A673 (cell line): ENCODE results near the gene HIGD1C. TPM values are rescaled to one million over a fixed set of nuclear protein-coding genes. Genes with fewer than 3 reads are reported as not detected.

Experiments used
- BruUV-seq: library from RNA; stranded (reverse); fragments of 400-500 nt; replicated peaks from 2 replicates; lab custom pipeline; 2021; lab: Mats Ljungman, UMichigan
- CTCF ChIA-PET: fragments of 300-600 bp; sonication (Branson Sonifier 250); formaldehyde crosslinking; loops from one replicate; lab custom pipeline; 2022; ENCODE audit warnings: antibody characterized with exemption; lab: Charles Lee
- POLR2A ChIA-PET: fragments of 300-600 bp; sonication (Branson Sonifier 250); formaldehyde crosslinking; loops from one replicate; lab custom pipeline; 2022; ENCODE audit warnings: antibody characterized with exemption; ENCODE audit not compliant: low non-redundant PET; lab: Charles Lee
- DNase-seq: peaks from one replicate; pipeline ENCODE4 v3.0.0-alpha.2; 2015; ENCODE audit warnings: low spot score
- H3K27ac ChIP-seq: fragments of 200-600 bp; sonication (generic); 2 replicates; pipeline ENCODE4 v1.5.1; 2016; ENCODE audit warnings: mixed run types, low read depth, mild to moderate bottlenecking, mixed read lengths, antibody characterized with exemption, low read length; ENCODE audit not compliant: poor library complexity, severe bottlenecking
- H3K27me3 ChIP-seq: fragments of 200-600 bp; sonication (generic); replicated peaks from 2 replicates; pipeline ENCODE4 v1.6.1; 2017; ENCODE audit warnings: mixed run types, low read depth, mild to moderate bottlenecking, mixed read lengths, antibody characterized with exemption, low read length; ENCODE audit not compliant: insufficient read depth, poor library complexity
- H3K36me3 ChIP-seq: fragments of 200-600 bp; sonication (generic); 2 replicates; pipeline ENCODE4 v1.6.1; 2016; ENCODE audit warnings: mixed run types, mild to moderate bottlenecking, mixed read lengths, antibody characterized with exemption, low read length; ENCODE audit not compliant: insufficient read depth, poor library complexity, severe bottlenecking
- H3K4me1 ChIP-seq: fragments of 200-600 bp; sonication (generic); 2 replicates; pipeline ENCODE4 v1.6.1; 2017; ENCODE audit warnings: mixed run types, mild to moderate bottlenecking, mixed read lengths, antibody characterized with exemption, low read length; ENCODE audit not compliant: insufficient read depth, poor library complexity, severe bottlenecking
- H3K4me3 ChIP-seq: fragments of 200-600 bp; sonication (generic); 2 replicates; pipeline ENCODE4 v1.5.1; 2016; ENCODE audit warnings: low read depth, mixed run types, mild to moderate bottlenecking, mixed read lengths, low read length; ENCODE audit not compliant: poor library complexity, severe bottlenecking
- H3K9me3 ChIP-seq: fragments of 200-600 bp; sonication (generic); 2 replicates; pipeline ENCODE4 v1.6.1; 2016; ENCODE audit warnings: mixed run types, low read depth, mild to moderate bottlenecking, mixed read lengths, antibody characterized with exemption, low read length; ENCODE audit not compliant: poor library complexity, severe bottlenecking
- CTCF ChIP-seq: fragments of 300-800, 200-600 bp; sonication (generic); conservative IDR thresholded peaks from 2 replicates; pipeline ENCODE4 v1.5.1; 2017; ENCODE audit warnings: low read depth, mild to moderate bottlenecking, antibody characterized with exemption, low read length, moderate library complexity, mixed read lengths
- EZH2 ChIP-seq: fragments of 200-600 bp; sonication (generic); IDR thresholded peaks from 2 replicates; pipeline ENCODE4 v1.6.1; 2017; ENCODE audit warnings: borderline replicate concordance, low read depth, mild to moderate bottlenecking, mixed read lengths, antibody characterized with exemption, low read length; ENCODE audit not compliant: poor library complexity, severe bottlenecking
- intact Hi-C: fragments of 100-400 bp; cut with micrococcal nuclease; formaldehyde crosslinking; loops from one replicate; pipeline ENCODE4 v1.10.0; 2022; ENCODE audit not compliant: unreplicated experiment
- total RNA-seq: library from RNA; stranded (reverse); gene quantifications from 2 replicates; pipeline ENCODE4 v1.2.3, GENCODE V29; 2021

The HIGD1C gene
- total RNA-seq, 1 experiment from 2014 or later: not detected

GRCh38 chr12:50990147-50990727 lies 37.9 kb downstream of the HIGD1C start:
- POLR2A ChIA-PET: no interaction called here
- intact Hi-C loops: no loop called here

GRCh38 chr12:50990791-50991190 lies 38.4 kb downstream of the HIGD1C start:
- Histone ChIP-seq H3K27ac (no peak overlapping the region), H3K36me3 (peaks cover 38% of the 10 kb centered on the region), H3K4me3 (no peak overlapping the region), H3K27me3 (no peaks in the 10 kb centered on the region), H3K9me3 (no peaks in the 10 kb centered on the region), H3K4me1 (peaks cover 4% of the 10 kb centered on the region)
- TF ChIP-seq EZH2 (no peak), CTCF (no peak)
- BruUV-seq: no TSS peak
- no peak for DNase-seq
- ChIA-PET CTCF (no interaction called here), POLR2A (no interaction called here)
- intact Hi-C loops: no loop called here

More at GRCh38 chr12:50990147-50990727, 37.9 kb downstream of the HIGD1C start:
- Histone ChIP-seq H3K4me3 (no peak overlapping the region), H3K36me3 (peaks cover 33% of the 10 kb centered on the region), H3K4me1 (peaks cover 4% of the 10 kb centered on the region), H3K27me3 (no peaks in the 10 kb centered on the region), H3K9me3 (no peaks in the 10 kb centered on the region), H3K27ac (no peak overlapping the region)
- no peak for DNase-seq
- BruUV-seq: no TSS peak
- TF ChIP-seq CTCF (no peak), EZH2 (no peak)
- CTCF ChIA-PET: no interaction called here

- ChIA-PET CTCF (no interaction called here), POLR2A (no interaction called here)
- H3K27me3 ChIP-seq: no peaks in the 10 kb centered on the region
- DNase-seq: no peak
- no peak overlapping the region for H3K27ac ChIP-seq
- BruUV-seq: no TSS peak
- TF ChIP-seq CTCF (no peak), EZH2 (no peak)
- intact Hi-C loops: no loop called here
- H3K4me1 ChIP-seq: peaks cover 4% of the 10 kb centered on the region
- H3K4me3 ChIP-seq: no peak overlapping the region
- H3K9me3 ChIP-seq: no peaks in the 10 kb centered on the region
- peaks cover 40% of the 10 kb centered on the region for H3K36me3 ChIP-seq
Measured at GRCh38 chr12:50991291-50991690, 38.9 kb downstream of the HIGD1C start.
